Aorta (tissue), 5 donors: ENCODE data around the gene IGSF5. TPM values are rescaled to one million over a fixed set of nuclear protein-coding genes. Genes with fewer than 3 reads are reported as not detected.
"Not testable (repeated sequence)": the region's sequence is repeated elsewhere in the genome, so short reads cannot be mapped to it uniquely, and the experiment has no call there.

ENCODE experiments used
- ATAC-seq: fragments of 200-7000 bp; cut with Tn5 transposase; one replicate; pipeline ENCODE4 v1.9.1; 2022; ENCODE audit warnings: moderate library complexity; ENCODE audit not compliant: low FRiP score
- DNase-seq, 2 donors: peaks; one replicate each; pipeline ENCODE4 v3.0.0-alpha.2; 2020
- H3K27ac ChIP-seq, 2 donors: one replicate each; pipeline ENCODE4 v1.5.1; 2013; ENCODE audit warnings: low read length in 2 of 2, mild to moderate bottlenecking in 2 of 2, moderate library complexity in 2 of 2, control low read depth in 1 of 2, inconsistent platforms in 1 of 2, low read depth in 1 of 2
- H3K27me3 ChIP-seq, 2 donors: one replicate each; pipeline ENCODE4 v1.6.1; 2013; ENCODE audit warnings: control low read depth in 1 of 2, low read length in 1 of 2, mild to moderate bottlenecking in 1 of 2, moderate library complexity in 1 of 2; ENCODE audit not compliant: insufficient read depth in 2 of 2, control insufficient read depth in 1 of 2
- H3K36me3 ChIP-seq, 2 donors: one replicate each; pipeline ENCODE4 v1.6.1; 2013; ENCODE audit warnings: control low read depth in 1 of 2, low read length in 1 of 2, mild to moderate bottlenecking in 1 of 2; ENCODE audit not compliant: insufficient read depth in 2 of 2, control insufficient read depth in 1 of 2
- H3K4me1 ChIP-seq, 2 donors: one replicate each; pipeline ENCODE4 v1.6.1; 2013; ENCODE audit warnings: low read length in 2 of 2, control low read depth in 1 of 2, mild to moderate bottlenecking in 1 of 2, moderate library complexity in 1 of 2; ENCODE audit not compliant: insufficient read depth in 2 of 2, control insufficient read depth in 1 of 2
- H3K4me3 ChIP-seq, 2 donors: one replicate each; pipeline ENCODE4 v1.5.1; 2013; ENCODE audit warnings: low read length in 2 of 2, control low read depth in 1 of 2, mild to moderate bottlenecking in 1 of 2
- H3K9me3 ChIP-seq: one replicate; pipeline ENCODE4 v1.6.1; 2013; ENCODE audit warnings: mild to moderate bottlenecking, low read length; ENCODE audit not compliant: control insufficient read depth
- WGBS, 2 donors: extraction: QIAGEN DNeasy Blood & Tissue Kit; methylation state at CpG; one replicate each; pipeline ENCODE4 v1.1.7; 2013; 5-methylcytosine and 5-hydroxymethylcytosine counted together
- intact Hi-C, 2 donors: fragments of 100-400 bp; cut with DNase I; formaldehyde crosslinking; loops; one replicate each; pipeline versions ENCODE4 v1.14.2 to v1.15.0; 2022
- long read RNA-seq, 2 donors: library from polyadenylated mRNA; unstranded; transcript quantifications; one replicate each; pipeline ENCODE4 v2.0.0, GENCODE V29; 2020 to 2021
- polyA plus RNA-seq, 2 donors: library from polyadenylated mRNA; stranded (reverse); fragments of 200-250 nt; gene quantifications; one replicate each; pipeline ENCODE4 v1.2.3, GENCODE V29; 2013
- total RNA-seq, 2 donors: library from RNA; stranded (reverse); fragmentation: NEBNext Ultra II Directional; extraction: Animal tissue kit (Norgen Biotek cat#: 25700); gene quantifications; one replicate each; pipeline ENCODE4 v1.2.1, GENCODE V29; 2021
- donor health status: healthy with polysubstance abuse.
- donor health status: Bipolar disorder and iron deficiency.
- donor health status: DM: no; HTN: no; CAD: no.
- donor health status: DM: no; HTN: no; CAD: no.
- donor health status: DM: yes; HTN: yes; CAD: no.

The IGSF5 gene
- total RNA-seq (not detected), polyA plus RNA-seq (under 1 TPM in 1 of 2 donors, not detected in 1; 0.63 TPM)
- long read RNA-seq, donor 1, partial matches to known transcripts = 0 of 1 reads
- long read RNA-seq, donor 1, other reads (novel, unspliced or antisense) = 1 of 1 reads
- long read RNA-seq, donor 2 = 0 reads

DNA sequence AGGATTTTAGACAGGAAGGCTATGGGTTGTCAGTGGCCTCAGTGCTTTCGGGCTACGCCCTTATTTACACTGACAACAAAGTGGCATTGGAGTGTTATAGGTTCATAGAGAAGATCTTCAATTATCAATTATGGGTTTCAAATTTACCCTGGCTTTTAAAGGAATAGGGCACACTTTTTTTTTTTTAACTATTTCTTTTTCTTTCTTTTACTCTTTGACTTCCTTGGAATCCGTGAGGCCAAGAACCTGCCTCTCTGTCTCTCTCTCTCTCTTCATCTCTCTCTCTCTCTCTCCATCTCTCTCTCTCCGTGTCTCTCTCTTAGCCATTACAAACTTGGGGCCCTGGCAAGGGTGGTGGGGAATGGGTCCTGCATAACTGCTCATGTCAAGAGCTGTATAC is at the start of gene IGSF5:
Gene IGSF5, plus strand, starts transcription at position 301 of the 400 bp plus-strand sequence. CDS start 327 bp downstream, outside the sequence.
- ATAC-seq, H3K4me1 ChIP-seq, DNase-seq: not testable (repeated sequence)

DNA sequence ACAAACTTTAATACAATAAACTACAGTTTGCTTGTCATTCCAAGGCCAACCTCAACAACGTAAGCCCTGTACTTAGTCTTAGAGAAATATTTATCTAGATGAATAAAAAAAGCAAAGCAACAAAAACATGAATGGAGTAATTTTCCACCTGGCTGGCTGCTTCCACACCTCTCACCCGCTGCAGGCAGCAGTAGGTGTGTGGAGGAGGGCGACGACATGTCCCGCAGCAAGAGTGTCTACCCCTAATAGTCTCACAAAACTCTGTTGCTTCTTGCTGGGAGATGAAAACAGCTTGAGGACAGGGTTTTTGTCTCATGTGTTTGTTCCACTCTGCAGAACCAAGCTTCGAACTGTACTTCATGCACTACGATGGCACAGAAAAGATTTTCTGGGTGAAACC is 48.8 kb upstream of the IGSF5 start:
- Histone ChIP-seq H3K9me3 (peaks cover 1% of the 10 kb centered on the region), H3K27me3 (no peaks in the 10 kb centered on the region), H3K4me3 (no peak overlapping the region), H3K4me1 (no peaks in the 10 kb centered on the region), H3K27ac (no peak overlapping the region), H3K36me3 (no peaks in the 10 kb centered on the region)
- ATAC-seq = no peak
- intact Hi-C loops = no loop called here
- WGBS, 2 donors = 87 to 91% methylated on average over 7 of the region's 7 CpGs
- DNase-seq = no peak

More for the DNA sequence above, at the start of gene IGSF5:
- H3K27me3 ChIP-seq, H3K27ac ChIP-seq, H3K36me3 ChIP-seq, H3K9me3 ChIP-seq, intact Hi-C loops, H3K4me3 ChIP-seq: not testable (repeated sequence)
- 79 to 95% methylated on average over 4 of the region's 4 CpGs for WGBS, 2 donors

DNA sequence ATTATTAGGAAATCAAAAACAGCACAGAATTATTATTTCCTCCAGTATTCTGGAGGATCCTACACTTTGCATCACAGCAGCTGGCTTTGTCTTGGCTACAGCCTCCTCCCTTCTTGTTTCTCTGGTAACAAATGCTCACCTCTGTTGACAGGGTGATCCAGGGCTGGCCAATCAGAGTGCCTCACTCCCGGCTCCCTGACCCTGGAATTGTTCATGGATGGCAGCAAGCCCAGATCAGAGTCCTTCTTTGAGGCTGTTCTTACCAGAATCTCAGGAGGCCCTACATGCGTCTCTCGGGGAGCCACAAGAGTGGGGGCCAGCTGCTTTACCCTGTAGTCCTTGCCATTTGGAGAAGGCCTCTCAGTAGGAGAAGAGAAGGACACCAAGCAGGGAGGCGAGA is 48.4 kb upstream of the IGSF5 start:
- no peaks in the 10 kb centered on the region for H3K4me1 ChIP-seq
- intact Hi-C loops = no loop called here
- ATAC-seq = no peak
- H3K36me3 ChIP-seq = no peaks in the 10 kb centered on the region
- H3K27me3 ChIP-seq = no peaks in the 10 kb centered on the region
- peaks cover 1% of the 10 kb centered on the region for H3K9me3 ChIP-seq
- peak in 1 of 2 donors; percentile 46 for DNase-seq
- no peak overlapping the region for H3K27ac ChIP-seq
- 52 to 64% methylated on average over 4 of the region's 4 CpGs for WGBS, 2 donors
- no peak overlapping the region for H3K4me3 ChIP-seq

DNA sequence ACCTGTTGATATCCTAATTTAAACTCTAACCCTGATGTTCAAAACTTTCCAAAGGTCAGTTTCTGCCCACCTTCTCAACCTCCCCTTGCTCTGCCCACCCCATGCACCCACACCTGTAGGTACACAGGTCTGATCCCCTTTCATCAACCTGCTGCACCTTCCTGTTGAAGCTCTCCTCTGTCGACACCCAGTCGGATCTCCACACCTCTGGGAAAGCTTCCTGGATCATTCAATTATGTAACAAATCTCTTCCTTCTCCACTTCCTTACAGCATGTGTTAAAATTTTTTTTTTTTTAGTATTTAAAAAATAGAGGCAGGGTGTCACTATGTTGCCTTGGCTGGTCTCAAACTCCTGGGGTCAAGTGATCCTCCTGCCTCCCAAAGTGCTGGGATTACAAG is 44.7 kb upstream of the IGSF5 start:
- H3K9me3 ChIP-seq = peaks cover 8% of the 10 kb centered on the region
- H3K4me1 ChIP-seq = no peaks in the 10 kb centered on the region
- ATAC-seq (no peak), DNase-seq (no peak)
- intact Hi-C loops = no loop called here
- H3K27me3 ChIP-seq = no peaks in the 10 kb centered on the region
- WGBS, 2 donors = 84 to 87% methylated on average over 2 of the region's 2 CpGs
- H3K36me3 ChIP-seq = no peaks in the 10 kb centered on the region
- H3K4me3 ChIP-seq = no peak overlapping the region
- H3K27ac ChIP-seq = no peak overlapping the region

DNA sequence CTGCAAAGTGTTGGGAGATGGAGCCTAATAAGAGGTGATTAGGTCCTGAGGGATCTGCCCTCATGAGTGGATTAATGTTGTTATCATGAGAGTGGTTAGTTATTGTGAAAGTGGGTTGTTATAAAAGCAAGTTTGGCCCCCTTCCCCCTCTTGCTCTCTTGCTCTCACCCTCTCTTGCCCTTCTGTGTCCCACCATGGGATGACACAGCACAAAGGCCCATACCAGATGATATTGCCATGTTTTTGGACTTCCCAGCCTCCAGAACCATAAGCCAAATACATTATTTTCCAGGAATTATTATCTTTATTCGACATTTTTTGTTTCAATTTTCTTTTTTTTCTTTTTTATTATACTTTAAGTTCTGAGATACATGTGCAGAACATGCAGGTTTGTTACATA is 41.4 kb upstream of the IGSF5 start:
- no peaks in the 10 kb centered on the region for H3K27me3 ChIP-seq
- ATAC-seq (no peak), DNase-seq (no peak)
- no peaks in the 10 kb centered on the region for H3K4me1 ChIP-seq
- H3K36me3 ChIP-seq = no peaks in the 10 kb centered on the region
- no peak overlapping the region for H3K4me3 ChIP-seq
- WGBS, 2 donors = 82 to 90% methylated on average over 1 of the region's 1 CpG
- peaks cover 7% of the 10 kb centered on the region for H3K9me3 ChIP-seq
- intact Hi-C loops = no loop called here
- no peak overlapping the region for H3K27ac ChIP-seq

DNA sequence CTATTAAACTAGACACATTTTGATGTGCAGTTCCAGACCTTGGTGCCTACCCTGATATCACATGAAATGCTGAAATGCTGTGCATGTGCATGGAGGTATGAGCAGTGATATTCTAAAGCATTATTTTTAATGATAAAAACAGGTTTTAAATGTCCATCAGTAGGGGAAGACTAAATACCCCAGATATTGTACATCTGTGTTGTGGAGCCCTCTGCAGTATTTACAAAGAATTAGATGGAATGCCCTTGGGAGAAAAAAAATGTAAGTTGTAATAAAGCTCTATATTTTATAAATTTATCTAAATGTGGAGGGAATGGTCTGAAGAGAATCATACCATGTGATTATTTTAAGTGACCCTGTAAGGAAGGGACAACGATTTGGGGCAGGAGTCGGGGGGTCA is 39.1 kb upstream of the IGSF5 start:
- H3K27me3 ChIP-seq = no peaks in the 10 kb centered on the region
- WGBS, 2 donors = 78 to 89% methylated on average over 2 of the region's 2 CpGs
- no peaks in the 10 kb centered on the region for H3K36me3 ChIP-seq
- H3K4me1 ChIP-seq = no peaks in the 10 kb centered on the region
- no peak overlapping the region for H3K27ac ChIP-seq
- no peak for ATAC-seq
- DNase-seq = no peak
- no peak overlapping the region for H3K4me3 ChIP-seq
- H3K9me3 ChIP-seq = peaks cover 7% of the 10 kb centered on the region
- intact Hi-C loops = no loop called here

DNA sequence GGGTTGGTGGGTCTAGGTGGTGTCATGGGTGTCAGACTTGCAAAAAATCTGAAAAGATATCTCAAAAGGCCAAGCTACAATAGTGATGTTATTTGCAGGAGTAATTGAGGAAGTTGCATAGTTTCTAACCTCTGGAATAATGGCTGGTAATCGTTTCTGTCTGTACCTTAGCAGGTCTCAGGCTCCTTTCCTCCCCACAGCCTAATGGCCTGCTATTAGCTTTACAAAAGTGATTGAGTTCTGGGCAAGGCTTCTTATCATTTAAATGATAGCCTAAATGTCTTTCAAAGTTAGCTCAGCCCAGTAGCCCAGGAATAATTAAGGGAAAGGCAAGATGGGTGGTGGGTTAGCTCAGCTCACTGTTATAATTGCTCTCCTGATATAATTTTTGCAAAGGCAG is 37.7 kb upstream of the IGSF5 start:
- Histone ChIP-seq H3K27ac (no peak overlapping the region), H3K4me1 (no peaks in the 10 kb centered on the region), H3K27me3 (no peaks in the 10 kb centered on the region), H3K9me3 (peaks cover 7% of the 10 kb centered on the region), H3K4me3 (no peak overlapping the region), H3K36me3 (no peaks in the 10 kb centered on the region)
- DNase-seq (no peak), ATAC-seq (no peak)
- intact Hi-C loops = no loop called here
- WGBS, 2 donors = 43 to 60% methylated on average over 1 of the region's 1 CpG

DNA sequence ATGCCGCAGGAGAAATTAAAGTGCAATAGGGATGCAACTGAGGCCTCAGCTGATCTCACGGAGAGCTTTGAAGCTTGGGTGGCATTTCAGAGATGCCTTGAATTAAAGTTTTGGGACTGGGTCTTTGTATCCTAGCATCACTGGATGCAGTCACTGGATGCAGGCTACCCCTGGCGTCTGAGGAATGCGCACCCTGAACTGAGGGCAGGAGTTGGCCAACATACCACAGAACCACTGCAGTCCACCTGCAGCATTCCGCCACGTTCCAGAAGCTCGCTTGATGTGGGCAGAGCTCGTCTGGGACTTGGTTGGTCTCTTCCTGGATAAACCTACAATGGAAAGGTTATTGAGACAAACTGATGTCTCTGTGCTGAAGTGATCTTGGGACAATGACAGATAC is 34.1 kb upstream of the IGSF5 start:
- WGBS, 2 donors = 86 to 91% methylated on average over 8 of the region's 8 CpGs

DNA sequence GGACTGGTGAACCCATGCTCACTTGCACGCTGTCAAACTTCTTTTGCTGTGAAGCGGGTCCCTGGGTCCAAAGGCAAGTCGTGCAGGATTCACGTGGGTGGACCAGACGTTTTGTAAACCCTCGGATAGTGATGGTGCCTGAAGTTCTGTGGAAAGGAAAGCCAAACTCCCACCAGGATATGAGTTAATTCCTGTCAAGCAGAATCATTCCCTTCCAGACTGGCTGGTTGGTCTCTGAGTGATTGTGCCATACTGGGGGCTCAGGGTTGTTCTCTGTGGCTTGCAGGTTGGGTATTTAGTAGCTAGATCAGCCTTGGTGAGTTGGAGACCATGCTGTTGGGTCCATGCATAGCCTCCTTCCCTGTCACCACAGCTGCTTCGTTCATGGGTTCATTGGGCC is 32.7 kb upstream of the IGSF5 start:
- ATAC-seq = no peak
- H3K4me1 ChIP-seq = no peaks in the 10 kb centered on the region
- no peaks in the 10 kb centered on the region for H3K27me3 ChIP-seq
- H3K27ac ChIP-seq = no peak overlapping the region
- H3K4me3 ChIP-seq = no peak overlapping the region
- H3K9me3 ChIP-seq = no peaks in the 10 kb centered on the region
- no peaks in the 10 kb centered on the region for H3K36me3 ChIP-seq
- 86 to 90% methylated on average over 7 of the region's 7 CpGs for WGBS, 2 donors
- intact Hi-C loops = no loop called here
- DNase-seq = no peak

More for the DNA sequence above, 34.1 kb upstream of the IGSF5 start:
- DNase-seq (no peak), ATAC-seq (no peak)
- intact Hi-C loops = no loop called here
- Histone ChIP-seq H3K36me3 (no peaks in the 10 kb centered on the region), H3K4me3 (no peak overlapping the region), H3K4me1 (no peaks in the 10 kb centered on the region), H3K27ac (no peak overlapping the region), H3K27me3 (no peaks in the 10 kb centered on the region), H3K9me3 (no peaks in the 10 kb centered on the region)
